Endothelial cell of umbilical vein (primary cell): Measurements from ENCODE around the gene MCTP1. TPM values are rescaled to one million over a fixed set of nuclear protein-coding genes. Genes with fewer than 3 reads are reported as not detected.

ENCODE experiments used
- BruUV-seq: library from RNA; stranded (reverse); fragments of 400-500 nt; replicated peaks from 2 replicates; lab custom pipeline; 2021; lab: Mats Ljungman, UMichigan
- CTCF ChIA-PET: fragments of 300-600, 350-600 bp; sonication (Branson Sonifier 250); formaldehyde crosslinking; loops from one replicate; lab custom pipeline; 2021; ENCODE audit warnings: antibody characterized with exemption, inconsistent platforms; lab: Charles Lee
- POLR2A ChIA-PET: fragments of 300-600, 350-600 bp; sonication (Branson Sonifier 250); formaldehyde crosslinking; loops from one replicate; lab custom pipeline; 2021; ENCODE audit warnings: antibody characterized with exemption, inconsistent platforms; lab: Charles Lee
- DNase-seq: peaks from one replicate; pipeline ENCODE4 v3.0.0-alpha.2; 2011; ENCODE audit warnings: low read depth, low spot score
- FAIRE-seq: peaks from 2 replicates; lab custom pipeline; 2011; peaks lifted over from hg19 to GRCh38; lab: Jason Lieb, UNC
- H2AFZ ChIP-seq: 2 replicates; pipeline ENCODE4 v1.6.0; 2012; ENCODE audit warnings: low read depth, low read length, control low read depth, inconsistent platforms
- H3K27ac ChIP-seq: 2 replicates; pipeline ENCODE4 v1.5.1; 2011; ENCODE audit warnings: low read depth, mild to moderate bottlenecking, control low read depth, low read length, moderate library complexity; ENCODE audit not compliant: insufficient read depth
- H3K27me3 ChIP-seq, 2 experiments: 2 replicates each; pipeline versions ENCODE4 v1.6.0 to v1.6.1; 2011; ENCODE audit warnings: low read length in 2 of 2, mixed read lengths in 1 of 2; ENCODE audit not compliant: control insufficient read depth in 2 of 2, insufficient read depth in 2 of 2
- H3K36me3 ChIP-seq, 2 experiments: 2 replicates in 1 of 2; 3 replicates in 1 of 2; pipeline ENCODE4 v1.5.1; 2011; ENCODE audit warnings: low read length in 2 of 2, mild to moderate bottlenecking in 1 of 2, moderate library complexity in 1 of 2; ENCODE audit not compliant: control insufficient read depth in 2 of 2, insufficient read depth in 2 of 2; ENCODE audit errors: extremely low read depth in 1 of 2
- H3K4me1 ChIP-seq: 3 replicates; pipeline ENCODE4 v1.5.1; 2011; ENCODE audit warnings: mild to moderate bottlenecking, low read length; ENCODE audit not compliant: control insufficient read depth, insufficient read depth; ENCODE audit errors: extremely low read depth
- H3K4me2 ChIP-seq: 2 replicates; pipeline ENCODE4 v1.6.1; 2011; ENCODE audit warnings: low read length, control low read depth, mixed read lengths; ENCODE audit not compliant: insufficient read depth
- H3K4me3 ChIP-seq, 3 experiments: fragments of 200-600 bp in 1 of 3; sonication (generic), shearing (Covaris generic) in 1 of 3; replicated peaks in 1 of 3; 2 replicates each; pipeline ENCODE4 v1.5.1; 2011 to 2016; ENCODE audit warnings: control low read depth in 3 of 3, low read length in 3 of 3, mild to moderate bottlenecking in 2 of 3, inconsistent platforms in 1 of 3, low read depth in 1 of 3, moderate library complexity in 1 of 3; ENCODE audit not compliant: insufficient read depth in 1 of 3
- H3K79me2 ChIP-seq: 2 replicates; pipeline ENCODE4 v1.6.0; 2012; ENCODE audit warnings: low read length, inconsistent platforms; ENCODE audit not compliant: control insufficient read depth, insufficient read depth
- H3K9ac ChIP-seq: replicated peaks from 2 replicates; pipeline ENCODE3; 2011; ENCODE audit warnings: low read length, control low read depth; ENCODE audit not compliant: insufficient read depth; ENCODE audit errors: extremely low read depth
- H3K9me1 ChIP-seq: replicated peaks from 3 replicates; pipeline ENCODE4 v1.6.0; 2011; ENCODE audit warnings: mild to moderate bottlenecking, low read length; ENCODE audit not compliant: control insufficient read depth, insufficient read depth; ENCODE audit errors: extremely low read depth
- H3K9me3 ChIP-seq: replicated peaks from 2 replicates; pipeline ENCODE4 v1.5.1; 2012; ENCODE audit warnings: low read length, inconsistent platforms; ENCODE audit not compliant: control insufficient read depth, insufficient read depth
- H4K20me1 ChIP-seq: replicated peaks from 2 replicates; pipeline ENCODE3; 2011; ENCODE audit warnings: mild to moderate bottlenecking, low read length; ENCODE audit not compliant: control insufficient read depth, insufficient read depth; ENCODE audit errors: extremely low read depth
- EZH2 ChIP-seq: IDR thresholded peaks from 2 replicates; pipeline ENCODE4 v1.6.1; 2012; ENCODE audit warnings: borderline replicate concordance, low read depth, mild to moderate bottlenecking, moderate library complexity, low read length, inconsistent platforms; ENCODE audit not compliant: severe bottlenecking
- FOS ChIP-seq: IDR thresholded peaks from 2 replicates; pipeline ENCODE4 v1.6.1; 2011; ENCODE audit warnings: mild to moderate bottlenecking, low read length, moderate library complexity, borderline replicate concordance; ENCODE audit not compliant: insufficient read depth
- GATA2 ChIP-seq: IDR thresholded peaks from 2 replicates; pipeline ENCODE4 v1.7.0; 2011; ENCODE audit warnings: low read depth, mild to moderate bottlenecking, moderate library complexity, mixed read lengths, low read length; ENCODE audit not compliant: insufficient read length, insufficient read depth
- JUN ChIP-seq: IDR thresholded peaks from 2 replicates; pipeline ENCODE4 v1.6.1; 2011; ENCODE audit warnings: borderline replicate concordance, low read depth; ENCODE audit not compliant: insufficient read length, insufficient read depth
- MYC ChIP-seq: IDR thresholded peaks from one replicate; pipeline ENCODE4 v1.6.1; 2011; ENCODE audit warnings: mild to moderate bottlenecking, low read depth, low read length
- POLR2A ChIP-seq: IDR thresholded peaks from 2 replicates; pipeline ENCODE4 v1.6.1; 2012; ENCODE audit warnings: low read depth, mild to moderate bottlenecking, control low read depth, low read length
- POLR2AphosphoS5 ChIP-seq: IDR thresholded peaks from 2 replicates; pipeline ENCODE4 v1.6.1; 2012; ENCODE audit warnings: low read depth, mild to moderate bottlenecking, control low read depth, low read length, moderate library complexity; ENCODE audit not compliant: insufficient read depth
- dilution Hi-C: fragments of 300-500 bp; cut with MboI; formaldehyde crosslinking; loops from one replicate; pipeline ENCODE4 v1.15.0; 2019; ENCODE audit warnings: low sequenced_read_pairs; ENCODE audit not compliant: extremely low pct_ligation_motif_present
- intact Hi-C: fragments of 100-400 bp; cut with micrococcal nuclease; formaldehyde crosslinking; loops from one replicate; pipeline ENCODE4 v1.10.0; 2022
- polyA plus RNA-seq, 4 experiments: library from polyadenylated mRNA; depleted of rRNA in 3 of 4; stranded (reverse) in 3 of 4; unstranded in 1 of 4; fragments of >200 nt; gene quantifications; 2 replicates each; pipeline versions ENCODE4 v1.2.1 to v1.2.3, GENCODE V29; 2011 to 2012; ENCODE audit warnings: missing spikeins in 1 of 4
- total RNA-seq: library from RNA; stranded (reverse); gene quantifications from 2 replicates; pipeline ENCODE4 v1.2.3, GENCODE V29; 2021
- TF ChIP-seq, protein P1 (sequence below), 2 donors: IDR thresholded peaks; 1 replicate in 1 of 2; 2 replicates in 1 of 2; pipeline ENCODE4 v1.5.1; 2011; ENCODE audit warnings: low read length in 2 of 2, mild to moderate bottlenecking in 2 of 2, moderate library complexity in 2 of 2, control low read depth in 1 of 2, inconsistent platforms in 1 of 2, low read depth in 1 of 2; ENCODE audit not compliant: insufficient read depth in 1 of 2; ENCODE audit errors: extremely low read depth in 1 of 2
- TF ChIP-seq, protein P2 (sequence below): IDR thresholded peaks from 2 replicates; pipeline ENCODE4 v1.6.1; 2011; ENCODE audit not compliant: insufficient read depth, insufficient read length

The MCTP1 gene
- total and polyA plus RNA-seq, 2 donors (not counting 3 experiments of a cell fraction or from before 2014, with no cell fraction given): 79.3 to 203 TPM

DNA sequence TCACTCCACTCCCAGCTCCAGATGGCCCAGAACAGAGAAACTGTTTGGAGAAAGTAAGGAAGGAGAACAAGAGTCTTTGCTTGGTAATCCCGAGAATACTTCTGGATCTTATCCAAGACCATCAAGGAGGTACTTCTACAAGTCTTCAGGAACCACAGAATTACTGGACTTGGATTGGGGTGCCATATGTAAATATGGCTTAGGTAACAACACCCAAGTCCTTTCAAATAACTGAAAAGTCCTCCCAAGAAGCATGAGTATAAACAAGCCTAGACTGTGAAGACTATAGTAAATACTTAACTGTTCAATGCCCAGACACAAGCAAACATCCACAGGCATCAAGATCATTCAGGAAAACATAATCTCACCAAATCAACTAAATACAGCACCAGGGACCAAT is 170.0 kb downstream of the MCTP1 start:
- peaks cover 7% of the 10 kb centered on the region for H3K4me1 ChIP-seq
- FAIRE-seq: no peak

DNA sequence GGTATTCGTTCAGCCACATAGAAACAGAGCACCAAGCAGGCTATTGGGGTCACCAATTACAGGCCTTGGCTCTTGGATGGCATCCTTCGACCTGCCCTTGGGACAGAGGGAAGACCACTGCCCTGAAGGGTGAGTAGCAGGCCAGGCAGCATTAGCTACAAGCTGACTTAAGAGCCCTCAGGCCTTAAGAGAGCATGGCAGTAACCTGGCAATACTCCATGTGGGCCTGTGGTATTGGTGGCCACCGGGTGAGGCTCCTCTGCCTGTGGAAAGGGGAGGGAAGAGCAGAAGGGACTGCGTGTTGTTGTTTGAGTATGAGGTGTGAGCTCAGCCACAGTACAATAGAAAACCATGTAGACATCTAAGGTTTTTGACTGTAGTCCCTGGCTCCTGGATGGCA is 170.6 kb downstream of the MCTP1 start:
- DNase-seq: no peak
- dilution Hi-C loops: no loop called here

More for the DNA sequence above, 170.0 kb downstream of the MCTP1 start:
- Histone ChIP-seq H3K4me3 (no peak overlapping the region), H3K4me2 (no peak overlapping the region), H3K9me3 (no peaks in the 10 kb centered on the region), H4K20me1 (no peaks in the 10 kb centered on the region), H3K79me2 (no peaks in the 10 kb centered on the region), H3K36me3 (no peaks in the 10 kb centered on the region), H3K27ac (no peak overlapping the region), H3K27me3 (no peaks in the 10 kb centered on the region), H3K9me1 (no peaks in the 10 kb centered on the region), H3K9ac (no peak overlapping the region), H2AFZ (no peak overlapping the region)
- CTCF ChIA-PET: interaction anchor here (1.8 kb wide), 1 partner anchor 145 kb away, joined by 3 read pairs; no protein-coding TSS in a partner anchor
- BruUV-seq: no TSS peak
- no peak for DNase-seq
- TF ChIP-seq, protein P1, sequence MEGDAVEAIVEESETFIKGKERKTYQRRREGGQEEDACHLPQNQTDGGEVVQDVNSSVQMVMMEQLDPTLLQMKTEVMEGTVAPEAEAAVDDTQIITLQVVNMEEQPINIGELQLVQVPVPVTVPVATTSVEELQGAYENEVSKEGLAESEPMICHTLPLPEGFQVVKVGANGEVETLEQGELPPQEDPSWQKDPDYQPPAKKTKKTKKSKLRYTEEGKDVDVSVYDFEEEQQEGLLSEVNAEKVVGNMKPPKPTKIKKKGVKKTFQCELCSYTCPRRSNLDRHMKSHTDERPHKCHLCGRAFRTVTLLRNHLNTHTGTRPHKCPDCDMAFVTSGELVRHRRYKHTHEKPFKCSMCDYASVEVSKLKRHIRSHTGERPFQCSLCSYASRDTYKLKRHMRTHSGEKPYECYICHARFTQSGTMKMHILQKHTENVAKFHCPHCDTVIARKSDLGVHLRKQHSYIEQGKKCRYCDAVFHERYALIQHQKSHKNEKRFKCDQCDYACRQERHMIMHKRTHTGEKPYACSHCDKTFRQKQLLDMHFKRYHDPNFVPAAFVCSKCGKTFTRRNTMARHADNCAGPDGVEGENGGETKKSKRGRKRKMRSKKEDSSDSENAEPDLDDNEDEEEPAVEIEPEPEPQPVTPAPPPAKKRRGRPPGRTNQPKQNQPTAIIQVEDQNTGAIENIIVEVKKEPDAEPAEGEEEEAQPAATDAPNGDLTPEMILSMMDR (IDR thresholded peaks at IDR 0.05; ENCODE audit: extremely low read depth in 1 of 2, insufficient read depth in 1 of 2, low read depth in 1 of 2, low read length in 2 of 2): no peak
- TF ChIP-seq FOS: no peak
- no peak for TF ChIP-seq POLR2AphosphoS5
- no peak for TF ChIP-seq GATA2
- TF ChIP-seq EZH2: no peak
- POLR2A ChIA-PET: no interaction called here
- intact Hi-C loops (no loop called here), dilution Hi-C loops (no loop called here)

More for the DNA sequence above, 170.6 kb downstream of the MCTP1 start:
- Histone ChIP-seq H3K27ac (no peak overlapping the region), H3K4me3 (no peak overlapping the region), H3K79me2 (no peaks in the 10 kb centered on the region), H3K4me1 (peaks cover 7% of the 10 kb centered on the region), H2AFZ (no peak overlapping the region), H3K27me3 (no peaks in the 10 kb centered on the region), H3K4me2 (no peak overlapping the region), H3K9me3 (no peaks in the 10 kb centered on the region), H3K36me3 (no peaks in the 10 kb centered on the region), H3K9ac (no peak overlapping the region), H3K9me1 (no peaks in the 10 kb centered on the region), H4K20me1 (no peaks in the 10 kb centered on the region)
- FAIRE-seq: no peak
- POLR2A ChIA-PET: no interaction called here
- no TSS peak for BruUV-seq
- no peak for TF ChIP-seq JUN
- TF ChIP-seq, protein P2, sequence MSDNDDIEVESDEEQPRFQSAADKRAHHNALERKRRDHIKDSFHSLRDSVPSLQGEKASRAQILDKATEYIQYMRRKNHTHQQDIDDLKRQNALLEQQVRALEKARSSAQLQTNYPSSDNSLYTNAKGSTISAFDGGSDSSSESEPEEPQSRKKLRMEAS: no peak
- no peak for TF ChIP-seq POLR2A
- no peak for TF ChIP-seq GATA2
- TF ChIP-seq, protein P1 (IDR thresholded peaks at IDR 0.05; ENCODE audit: extremely low read depth in 1 of 2, insufficient read depth in 1 of 2, low read depth in 1 of 2, low read length in 2 of 2): no peak
- no peak for TF ChIP-seq POLR2AphosphoS5
- no peak for TF ChIP-seq MYC
- no peak for TF ChIP-seq FOS
- TF ChIP-seq EZH2: no peak
- CTCF ChIA-PET: interaction anchor here (1.8 kb wide), 1 partner anchor 145 kb away, joined by 3 read pairs; no protein-coding TSS in a partner anchor
- intact Hi-C loops: no loop called here
